ENCODE data around the gene GHRHR. TPM values are rescaled to one million over a fixed set of nuclear protein-coding genes. Genes with fewer than 3 reads are reported as not detected.

Gene GHRHR
- total RNA-seq, 1 donor from 2014 or later, result not detected

- no peak overlapping the region for H3K27ac Mint-ChIP-seq
- H3K4me1 Mint-ChIP-seq (ENCODE audit: low read depth), result no peaks in the 10 kb centered on the region
- H3K27me3 Mint-ChIP-seq, result peaks cover 13% of the 10 kb centered on the region
- peaks cover 4% of the 10 kb centered on the region for H3K9me3 Mint-ChIP-seq (ENCODE audit: low read depth)
- TF ChIP-seq CTCF (IDR thresholded peaks at IDR 0.05; ENCODE audit: unreplicated experiment), result no peak
- H3K36me3 Mint-ChIP-seq (ENCODE audit: insufficient read depth), result no peaks in the 10 kb centered on the region
- DNase-seq (ENCODE audit: low spot score, unreplicated experiment), result no peak
- no peak overlapping the region for H3K4me3 Mint-ChIP-seq (ENCODE audit: low read depth)
These were observed 34.4 kb downstream of the GHRHR start for GRCh38 chr7:30998180-30998579.

GRCh38 chr7:31000161-31000693 is 36.5 kb downstream of the GHRHR start:
- Mint-ChIP-seq H3K4me3 (ENCODE audit: low read depth) (no peak overlapping the region), H3K36me3 (ENCODE audit: insufficient read depth) (no peaks in the 10 kb centered on the region), H3K4me1 (ENCODE audit: low read depth) (no peaks in the 10 kb centered on the region), H3K9me3 (ENCODE audit: low read depth) (peaks cover 7% of the 10 kb centered on the region), H3K27me3 (peaks cover 20% of the 10 kb centered on the region), H3K27ac (no peak overlapping the region)
- DNase-seq (ENCODE audit: low spot score, unreplicated experiment), result no peak
- no peak for TF ChIP-seq CTCF (IDR thresholded peaks at IDR 0.05; ENCODE audit: unreplicated experiment)

- TF ChIP-seq CTCF (IDR thresholded peaks at IDR 0.05; ENCODE audit: unreplicated experiment), result no peak
- no peak for DNase-seq (ENCODE audit: low spot score, unreplicated experiment)
- Mint-ChIP-seq H3K4me1 (ENCODE audit: low read depth) (no peaks in the 10 kb centered on the region), H3K36me3 (ENCODE audit: insufficient read depth) (no peaks in the 10 kb centered on the region), H3K4me3 (ENCODE audit: low read depth) (no peak overlapping the region), H3K27ac (no peak overlapping the region), H3K27me3 (peaks cover 25% of the 10 kb centered on the region), H3K9me3 (ENCODE audit: low read depth) (peaks cover 7% of the 10 kb centered on the region)
These were observed 37.0 kb downstream of the GHRHR start for GRCh38 chr7:31000779-31001178.

- Mint-ChIP-seq H3K36me3 (ENCODE audit: insufficient read depth) (no peaks in the 10 kb centered on the region), H3K4me3 (ENCODE audit: low read depth) (no peak overlapping the region), H3K27me3 (peaks cover 28% of the 10 kb centered on the region), H3K9me3 (ENCODE audit: low read depth) (peaks cover 4% of the 10 kb centered on the region), H3K4me1 (ENCODE audit: low read depth) (no peaks in the 10 kb centered on the region), H3K27ac (no peak overlapping the region)
- no peak for DNase-seq (ENCODE audit: low spot score, unreplicated experiment)
- TF ChIP-seq CTCF (IDR thresholded peaks at IDR 0.05; ENCODE audit: unreplicated experiment), result no peak
These were observed 38.5 kb downstream of the GHRHR start for GRCh38 chr7:31002256-31002655.

GRCh38 chr7:31003097-31003496 is 39.3 kb downstream of the GHRHR start:
- no peak for TF ChIP-seq CTCF (IDR thresholded peaks at IDR 0.05; ENCODE audit: unreplicated experiment)
- Mint-ChIP-seq H3K4me3 (ENCODE audit: low read depth) (no peak overlapping the region), H3K4me1 (ENCODE audit: low read depth) (no peaks in the 10 kb centered on the region), H3K36me3 (ENCODE audit: insufficient read depth) (no peaks in the 10 kb centered on the region), H3K27me3 (peaks cover 28% of the 10 kb centered on the region), H3K9me3 (ENCODE audit: low read depth) (peaks cover 4% of the 10 kb centered on the region), H3K27ac (no peak overlapping the region)
- no peak for DNase-seq (ENCODE audit: low spot score, unreplicated experiment)

Data from progenitor cell of endocrine pancreas (in vitro differentiated cells).